ENCODE data around the gene AOPEP. TPM values are rescaled to one million over a fixed set of nuclear protein-coding genes. Genes with fewer than 3 reads are reported as not detected.
A peak's percentile ranks its signal among the peaks of the same experiment; 100 is the strongest.

Gene AOPEP
- total RNA-seq, 5 donors from 2014 or later (not counting 1 experiment from before 2014, with no cell fraction given), result 10.4 to 14.8 (median 11.3) TPM

DNA sequence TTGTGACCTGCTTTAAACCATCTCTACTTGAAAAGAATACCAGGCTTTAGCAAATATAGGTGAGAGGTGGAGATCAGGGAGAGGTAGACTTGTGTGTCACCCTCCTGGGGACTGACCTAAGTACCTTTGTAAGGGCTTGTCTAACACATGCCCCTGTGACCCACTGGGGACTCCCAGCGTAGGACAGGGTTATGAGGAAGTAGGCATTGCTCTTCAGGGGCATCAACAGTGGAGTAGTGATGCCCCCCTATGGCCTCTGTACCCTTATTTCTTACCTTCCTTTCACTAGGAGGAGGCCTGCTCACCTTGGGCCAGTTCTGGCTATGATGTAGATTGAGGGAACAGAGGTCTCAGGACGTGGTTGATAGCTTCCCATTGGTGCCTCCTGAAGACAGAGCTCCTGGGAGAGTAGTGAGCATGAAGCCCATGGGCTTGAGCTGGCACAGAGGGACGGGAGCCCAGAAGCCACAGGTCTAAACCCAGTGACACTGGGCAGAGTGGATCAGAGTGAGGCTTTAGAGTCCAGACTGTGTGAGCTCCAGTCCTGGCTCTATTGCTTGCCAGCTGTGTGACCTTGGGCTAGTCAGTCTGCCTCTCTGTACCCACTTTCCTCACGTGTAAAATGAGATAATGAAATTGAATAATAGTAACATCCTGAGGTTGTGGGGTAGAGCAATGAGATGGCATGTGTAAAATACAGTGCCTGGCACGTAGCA lies 191.7 kb downstream of the AOPEP start:
- no peaks in the 10 kb centered on the region for H3K9me3 Mint-ChIP-seq
- Histone ChIP-seq H3K27me3 (replicated peaks in 1 of 2; ENCODE audit: control insufficient read depth in 2 of 2, extremely low read depth in 1 of 2, insufficient read depth in 2 of 2, low read length in 1 of 2) (no peaks in the 10 kb centered on the region), H3K4me3 (ENCODE audit: control insufficient read depth in 1 of 2, extremely low read depth in 1 of 2, low read length in 1 of 2) (no peak overlapping the region), H3K36me3 (ENCODE audit: control insufficient read depth in 2 of 2, extremely low read depth in 1 of 2, insufficient read depth in 1 of 2, low read length in 1 of 2) (no peaks in the 10 kb centered on the region), H3K9me3 (no peaks in the 10 kb centered on the region), H3K27ac (ENCODE audit: low read length) (no peak overlapping the region), H3K4me1 (ENCODE audit: control insufficient read depth in 1 of 2, extremely low read depth in 1 of 2, insufficient read depth in 2 of 2, low read length in 2 of 2) (no peaks in the 10 kb centered on the region)
- peaks cover 4% of the 10 kb centered on the region for H3K36me3 Mint-ChIP-seq
- DNase-seq (peak in 16 of 35 experiments; percentile 3 to 55 (median 10)), ATAC-seq (replicated peaks in 1 of 4) (peak in 2 of 4 experiments; percentile 33 to 67)
- H3K4me1 Mint-ChIP-seq, result peaks cover 0 to 9% (median 0%) of the 10 kb centered on the region in 3 donors
- ChIA-PET POLR2A (no interaction called here), CTCF (interaction anchor here (0.5 to 1.0 kb wide), 3 partner anchors 65 to 237 kb away, joined by 3 to 8 read pairs (median 3); no protein-coding TSS in a partner anchor)
- no peak overlapping the region for H3K4me3 Mint-ChIP-seq
- 56% methylated on average over 4 of the region's 5 CpGs for WGBS (ENCODE audit: insufficient coverage)
- no peak overlapping the region for H3K27ac Mint-ChIP-seq
- H3K27me3 Mint-ChIP-seq, result no peaks in the 10 kb centered on the region

DNA sequence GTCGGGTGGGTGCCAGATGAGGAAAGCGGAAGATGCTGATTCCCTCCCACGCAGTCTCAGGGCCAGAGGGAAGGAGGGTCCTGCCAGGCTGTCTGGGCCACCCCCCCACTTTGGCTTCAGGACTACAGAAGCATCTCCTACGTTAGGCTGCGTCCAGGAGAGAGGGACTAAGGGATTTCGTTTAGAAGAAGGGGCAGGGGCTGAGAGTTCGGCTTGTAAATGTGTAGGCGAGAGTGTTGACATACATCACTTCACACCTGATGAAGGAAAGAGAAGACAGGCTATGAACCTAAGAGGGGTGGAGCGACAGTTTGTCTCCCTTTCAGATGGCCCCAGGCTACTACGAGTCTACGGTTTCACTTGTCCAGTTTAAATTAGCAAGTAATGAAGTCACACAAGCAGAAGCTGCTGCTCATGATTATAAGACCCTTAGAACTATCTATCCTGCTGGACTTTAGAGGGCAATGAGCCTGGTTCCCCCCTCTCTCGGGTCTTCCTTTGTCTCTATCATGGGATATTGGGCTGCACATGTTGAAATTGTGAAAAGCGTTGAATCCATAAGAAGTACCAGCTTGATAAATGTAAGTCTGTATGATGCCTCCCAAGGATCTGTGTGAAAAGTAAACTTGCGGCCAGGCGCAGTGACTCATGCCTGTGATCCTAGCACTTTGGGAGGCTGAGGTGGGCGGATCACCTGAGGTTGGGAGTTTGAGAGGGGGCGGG lies 193.0 kb downstream of the AOPEP start:
- POLR2A ChIA-PET, result no interaction called here
- Histone ChIP-seq H3K4me3 (ENCODE audit: control insufficient read depth in 1 of 2, extremely low read depth in 1 of 2, low read length in 1 of 2) (no peak overlapping the region), H3K4me1 (ENCODE audit: control insufficient read depth in 1 of 2, extremely low read depth in 1 of 2, insufficient read depth in 2 of 2, low read length in 2 of 2) (no peaks in the 10 kb centered on the region), H3K36me3 (ENCODE audit: control insufficient read depth in 2 of 2, extremely low read depth in 1 of 2, insufficient read depth in 1 of 2, low read length in 1 of 2) (peaks cover 0 to 3% of the 10 kb centered on the region in 2 donors), H3K27me3 (replicated peaks in 1 of 2; ENCODE audit: control insufficient read depth in 2 of 2, extremely low read depth in 1 of 2, insufficient read depth in 2 of 2, low read length in 1 of 2) (no peaks in the 10 kb centered on the region), H3K27ac (ENCODE audit: low read length) (no peak overlapping the region), H3K9me3 (no peaks in the 10 kb centered on the region)
- H3K4me3 Mint-ChIP-seq, result no peak overlapping the region
- H3K9me3 Mint-ChIP-seq, result no peaks in the 10 kb centered on the region
- no peak overlapping the region for H3K27ac Mint-ChIP-seq
- H3K27me3 Mint-ChIP-seq, result no peaks in the 10 kb centered on the region
- CTCF ChIA-PET, result interaction anchor here in 1 of 2 donors (0.5 kb wide), 1 partner anchor 1655 kb away, joined by 4 read pairs; no protein-coding TSS in a partner anchor
- H3K4me1 Mint-ChIP-seq, result peaks cover 0 to 9% (median 0%) of the 10 kb centered on the region in 3 donors
- DNase-seq, result no peak
- no peak for ATAC-seq (replicated peaks in 1 of 4)
- 86% methylated on average over 8 of the region's 17 CpGs for WGBS (ENCODE audit: insufficient coverage)
- H3K36me3 Mint-ChIP-seq, result peaks cover 14% of the 10 kb centered on the region

DNA sequence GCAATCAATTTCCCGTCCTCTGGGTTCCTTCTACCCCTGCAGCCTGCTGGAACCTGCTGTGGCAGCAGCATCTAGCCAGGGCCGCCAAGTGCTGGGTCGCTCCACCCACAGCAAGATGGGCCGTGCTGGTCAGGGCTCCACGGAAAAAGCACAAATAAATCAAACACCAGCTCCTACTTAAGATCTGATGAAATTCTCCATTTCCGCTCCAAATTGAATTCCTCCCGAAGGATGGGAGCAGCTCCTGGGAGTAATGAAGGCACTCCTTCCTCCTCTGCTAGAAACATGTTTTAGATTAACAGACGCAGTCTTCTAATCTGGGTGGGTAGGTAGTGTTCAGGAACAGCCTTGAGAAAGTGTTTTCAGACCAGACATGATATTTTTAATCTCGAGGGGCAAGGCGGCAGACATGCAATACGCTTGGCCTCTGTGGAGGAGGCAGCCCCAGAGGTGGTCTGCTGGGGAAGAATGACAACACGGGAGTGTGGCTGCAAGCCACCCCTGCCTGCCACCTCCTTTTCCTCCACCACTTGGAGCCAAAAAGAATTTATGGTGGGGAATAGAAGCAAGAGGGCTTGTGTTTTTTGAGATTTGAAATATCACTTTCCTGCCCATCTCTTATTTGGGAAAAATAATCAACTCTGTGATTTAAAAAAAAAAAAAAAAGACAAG lies 194.1 kb downstream of the AOPEP start:
- Mint-ChIP-seq H3K36me3 (peaks cover 18% of the 10 kb centered on the region), H3K27me3 (no peaks in the 10 kb centered on the region), H3K4me1 (peaks cover 0 to 9% (median 0%) of the 10 kb centered on the region in 3 donors), H3K4me3 (no peak overlapping the region), H3K9me3 (no peaks in the 10 kb centered on the region), H3K27ac (no peak overlapping the region)
- Histone ChIP-seq H3K36me3 (ENCODE audit: control insufficient read depth in 2 of 2, extremely low read depth in 1 of 2, insufficient read depth in 1 of 2, low read length in 1 of 2) (peaks cover 0 to 3% of the 10 kb centered on the region in 2 donors), H3K4me1 (ENCODE audit: control insufficient read depth in 1 of 2, extremely low read depth in 1 of 2, insufficient read depth in 2 of 2, low read length in 2 of 2) (no peaks in the 10 kb centered on the region), H3K27ac (ENCODE audit: low read length) (no peak overlapping the region), H3K9me3 (no peaks in the 10 kb centered on the region), H3K27me3 (replicated peaks in 1 of 2; ENCODE audit: control insufficient read depth in 2 of 2, extremely low read depth in 1 of 2, insufficient read depth in 2 of 2, low read length in 1 of 2) (no peaks in the 10 kb centered on the region), H3K4me3 (ENCODE audit: control insufficient read depth in 1 of 2, extremely low read depth in 1 of 2, low read length in 1 of 2) (no peak overlapping the region)
- ChIA-PET POLR2A (no interaction called here), CTCF (interaction anchor here in 1 of 2 donors (1.0 kb wide), 1 partner anchor 248 kb away, joined by 4 read pairs; no protein-coding TSS in a partner anchor)
- ATAC-seq (replicated peaks in 1 of 4), result no peak
- no peak for DNase-seq
- 87% methylated on average over 7 of the region's 12 CpGs for WGBS (ENCODE audit: insufficient coverage)

DNA sequence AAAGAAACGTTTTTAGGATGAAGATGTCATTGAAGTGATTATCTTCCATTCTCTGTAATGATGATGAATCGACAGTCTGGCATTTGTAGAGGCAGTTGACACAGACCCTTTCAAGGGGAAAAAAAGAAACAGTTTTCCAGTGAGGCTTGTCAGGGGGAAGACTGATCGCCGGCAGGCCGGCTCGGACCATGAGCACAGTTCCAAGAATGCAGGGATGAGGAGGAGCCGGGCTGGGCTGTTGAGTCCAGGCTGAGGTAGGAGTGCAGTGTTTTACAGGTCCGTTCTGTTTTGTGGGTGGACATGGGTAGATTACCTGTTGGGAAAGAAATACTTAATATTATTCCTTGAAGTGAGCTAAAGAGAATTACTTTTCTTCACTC lies 194.6 kb downstream of the AOPEP start:
- no peak overlapping the region for H3K4me3 ChIP-seq (ENCODE audit: control insufficient read depth in 1 of 2, extremely low read depth in 1 of 2, low read length in 1 of 2)
- ChIA-PET CTCF (interaction anchor here in 1 of 2 donors (1.0 kb wide), 1 partner anchor 248 kb away, joined by 4 read pairs; no protein-coding TSS in a partner anchor), POLR2A (no interaction called here)
- WGBS (ENCODE audit: insufficient coverage), result 100% methylated on average over 5 of the region's 8 CpGs
- ATAC-seq (replicated peaks in 1 of 4) (no peak), DNase-seq (no peak)
- Mint-ChIP-seq H3K27ac (no peak overlapping the region), H3K27me3 (no peaks in the 10 kb centered on the region), H3K9me3 (no peaks in the 10 kb centered on the region), H3K36me3 (peaks cover 17% of the 10 kb centered on the region), H3K4me1 (peaks cover 0 to 9% (median 0%) of the 10 kb centered on the region in 3 donors), H3K4me3 (no peak overlapping the region)
- no peaks in the 10 kb centered on the region for H3K27me3 ChIP-seq (replicated peaks in 1 of 2; ENCODE audit: control insufficient read depth in 2 of 2, extremely low read depth in 1 of 2, insufficient read depth in 2 of 2, low read length in 1 of 2)
- H3K4me1 ChIP-seq (ENCODE audit: control insufficient read depth in 1 of 2, extremely low read depth in 1 of 2, insufficient read depth in 2 of 2, low read length in 2 of 2), result no peaks in the 10 kb centered on the region
- H3K9me3 ChIP-seq, result no peaks in the 10 kb centered on the region
- no peak overlapping the region for H3K27ac ChIP-seq (ENCODE audit: low read length)
- peaks cover 0 to 3% of the 10 kb centered on the region in 2 donors for H3K36me3 ChIP-seq (ENCODE audit: control insufficient read depth in 2 of 2, extremely low read depth in 1 of 2, insufficient read depth in 1 of 2, low read length in 1 of 2)

DNA sequence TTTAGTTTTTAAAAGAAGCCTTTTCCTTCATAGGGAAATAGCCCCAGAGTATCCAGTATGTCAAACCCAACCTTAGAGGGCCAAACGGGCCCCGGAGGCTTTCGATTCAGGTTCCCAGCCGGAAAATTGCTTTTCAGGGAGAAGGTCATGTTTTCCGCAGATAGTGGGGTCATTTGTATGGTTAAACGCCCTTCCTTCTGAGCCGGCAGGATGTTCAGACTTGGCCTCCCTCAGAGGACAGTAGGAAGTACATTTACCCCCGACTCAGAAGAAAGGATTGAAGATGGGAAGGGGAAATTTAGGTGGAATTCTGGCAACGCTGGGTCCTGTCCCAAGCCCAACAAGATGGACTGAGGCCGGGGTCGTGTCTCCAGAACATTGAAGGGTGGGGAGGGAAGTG lies 195.2 kb downstream of the AOPEP start:
- H3K36me3 Mint-ChIP-seq, result peaks cover 17% of the 10 kb centered on the region
- peaks cover 0 to 9% (median 0%) of the 10 kb centered on the region in 3 donors for H3K4me1 Mint-ChIP-seq
- Histone ChIP-seq H3K27ac (ENCODE audit: low read length) (no peak overlapping the region), H3K4me1 (ENCODE audit: control insufficient read depth in 1 of 2, extremely low read depth in 1 of 2, insufficient read depth in 2 of 2, low read length in 2 of 2) (no peaks in the 10 kb centered on the region), H3K4me3 (ENCODE audit: control insufficient read depth in 1 of 2, extremely low read depth in 1 of 2, low read length in 1 of 2) (no peak overlapping the region), H3K27me3 (replicated peaks in 1 of 2; ENCODE audit: control insufficient read depth in 2 of 2, extremely low read depth in 1 of 2, insufficient read depth in 2 of 2, low read length in 1 of 2) (no peaks in the 10 kb centered on the region), H3K36me3 (ENCODE audit: control insufficient read depth in 2 of 2, extremely low read depth in 1 of 2, insufficient read depth in 1 of 2, low read length in 1 of 2) (peaks cover 0 to 3% of the 10 kb centered on the region in 2 donors), H3K9me3 (no peaks in the 10 kb centered on the region)
- no peak overlapping the region for H3K27ac Mint-ChIP-seq
- ATAC-seq (replicated peaks in 1 of 4) (no peak), DNase-seq (no peak)
- H3K27me3 Mint-ChIP-seq, result no peaks in the 10 kb centered on the region
- POLR2A ChIA-PET, result no interaction called here
- WGBS (ENCODE audit: insufficient coverage), result 95% methylated on average over 4 of the region's 11 CpGs
- no peak overlapping the region for H3K4me3 Mint-ChIP-seq
- CTCF ChIA-PET, result interaction anchor here in 1 of 2 donors (1.0 kb wide), 1 partner anchor 249 kb away, joined by 4 read pairs; no protein-coding TSS in a partner anchor
- H3K9me3 Mint-ChIP-seq, result no peaks in the 10 kb centered on the region

DNA sequence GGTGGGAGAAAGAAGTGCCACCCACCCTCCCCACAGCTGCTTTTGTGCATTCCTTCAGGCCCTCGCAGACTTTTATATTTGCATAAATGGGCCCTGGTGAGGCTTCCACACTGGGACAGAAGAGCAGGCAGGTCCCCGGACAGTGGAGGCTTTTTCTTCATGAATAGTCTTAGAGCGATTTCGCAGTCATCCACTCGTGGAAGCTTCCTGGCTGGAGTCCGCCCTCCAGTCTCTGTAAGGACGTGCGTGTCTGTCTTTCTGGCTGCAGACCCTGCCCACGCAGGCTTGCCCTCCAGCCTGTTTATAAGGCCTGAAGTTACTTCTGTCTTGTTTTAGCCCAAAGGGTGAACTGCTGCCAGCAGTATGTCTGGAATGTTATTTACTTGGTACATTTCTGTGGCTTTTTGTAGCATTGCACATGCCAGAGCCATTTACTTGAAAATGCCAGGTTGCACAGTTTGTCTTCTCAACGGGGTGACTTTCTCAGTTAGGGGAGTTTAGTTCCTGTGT lies 195.7 kb downstream of the AOPEP start:
- H3K9me3 ChIP-seq, result no peaks in the 10 kb centered on the region
- H3K27ac Mint-ChIP-seq, result no peak overlapping the region
- H3K9me3 Mint-ChIP-seq, result no peaks in the 10 kb centered on the region
- H3K27ac ChIP-seq (ENCODE audit: low read length), result no peak overlapping the region
- H3K4me1 ChIP-seq (ENCODE audit: control insufficient read depth in 1 of 2, extremely low read depth in 1 of 2, insufficient read depth in 2 of 2, low read length in 2 of 2), result no peaks in the 10 kb centered on the region
- H3K4me3 Mint-ChIP-seq, result no peak overlapping the region
- H3K4me1 Mint-ChIP-seq, result peaks cover 0 to 9% (median 0%) of the 10 kb centered on the region in 3 donors
- no peak for ATAC-seq (replicated peaks in 1 of 4)
- POLR2A ChIA-PET, result no interaction called here
- H3K36me3 ChIP-seq (ENCODE audit: control insufficient read depth in 2 of 2, extremely low read depth in 1 of 2, insufficient read depth in 1 of 2, low read length in 1 of 2), result peaks cover 0 to 3% of the 10 kb centered on the region in 2 donors
- 96% methylated on average over 9 of the region's 10 CpGs for WGBS (ENCODE audit: insufficient coverage)
- no peaks in the 10 kb centered on the region for H3K27me3 Mint-ChIP-seq
- DNase-seq, result no peak
- H3K4me3 ChIP-seq (ENCODE audit: control insufficient read depth in 1 of 2, extremely low read depth in 1 of 2, low read length in 1 of 2), result no peak overlapping the region
- peaks cover 17% of the 10 kb centered on the region for H3K36me3 Mint-ChIP-seq
- H3K27me3 ChIP-seq (replicated peaks in 1 of 2; ENCODE audit: control insufficient read depth in 2 of 2, extremely low read depth in 1 of 2, insufficient read depth in 2 of 2, low read length in 1 of 2), result no peaks in the 10 kb centered on the region
- CTCF ChIA-PET, result no interaction called here

Data from T-cell (primary cell).